ENCODE results near the gene LRCH1. TPM values are rescaled to one million over a fixed set of nuclear protein-coding genes. Genes with fewer than 3 reads are reported as not detected.

LRCH1 gene
- total and polyA plus RNA-seq, 10 of the 15 experiments (the other 5 are each of a cell fraction or from before 2014, with no cell fraction given) = 5.3 to 48.9 (median 14.4) TPM

DNA sequence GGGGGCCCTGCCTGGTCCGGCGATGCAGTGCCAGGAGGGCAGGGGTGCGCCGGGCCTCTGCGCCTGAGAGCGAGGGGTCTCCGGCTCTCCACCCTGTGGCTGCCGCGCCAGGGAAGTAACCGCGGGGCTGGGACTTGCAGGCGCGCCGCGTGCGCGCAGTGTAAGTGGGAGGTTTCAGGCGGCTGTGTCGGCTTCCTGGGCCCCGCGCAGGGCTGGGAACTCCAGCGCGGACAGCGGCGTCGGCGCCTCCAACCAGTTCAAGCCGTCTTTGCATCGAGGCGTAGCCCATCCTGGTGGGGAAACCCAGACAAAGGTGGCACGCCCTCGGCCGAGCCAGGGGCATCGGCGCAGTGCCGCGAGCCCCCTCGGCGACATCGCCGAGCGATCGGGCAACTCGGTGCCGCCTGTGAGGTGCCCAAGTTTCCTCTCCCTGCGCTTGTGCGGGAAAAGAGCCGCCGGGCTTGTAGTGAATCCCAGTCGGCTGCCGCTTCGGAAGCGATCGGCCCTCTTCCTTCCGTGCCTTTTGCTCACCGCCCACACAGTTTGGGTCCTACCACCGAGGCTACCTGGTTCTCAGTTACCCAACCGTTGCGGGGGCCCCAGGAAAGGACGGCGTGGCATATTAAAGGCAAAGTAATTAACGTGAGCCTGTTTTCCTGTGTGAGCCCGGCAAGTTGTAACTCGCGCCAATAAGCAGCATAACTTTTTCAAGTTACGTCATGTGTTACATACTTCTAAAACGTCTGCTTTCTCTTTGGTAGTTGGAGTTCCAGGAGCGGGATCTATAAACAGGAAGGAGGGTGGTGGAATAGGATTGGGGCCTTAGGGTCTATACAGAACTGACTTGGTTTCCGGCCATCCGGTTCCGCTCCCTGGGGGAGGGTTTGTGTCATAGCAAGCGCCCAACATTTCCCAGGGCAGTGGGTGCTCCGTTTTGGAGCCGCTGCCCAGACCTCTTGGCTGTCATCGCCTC, 1.2 kb downstream of the LRCH1 start (continued):
- TF ChIP-seq ETV6 (conservative IDR thresholded peaks at IDR 0.05 in 1 of 2, IDR thresholded peaks at IDR 0.05 in 1 of 2; ENCODE audit: borderline replicate concordance in 1 of 2, low read depth in 1 of 2) = 0 out of 4 replicates have a peak, but pooled peaks of 1 of the 2 experiments have one; percentile 36
- no peak for TF ChIP-seq RB1 (IDR thresholded peaks at IDR 0.05; ENCODE audit: borderline replicate concordance)
- TF ChIP-seq NRF1 (conservative IDR thresholded peaks at IDR 0.05; ENCODE audit: low read depth, low read length) = no peak
- TF ChIP-seq RFX5 (IDR thresholded peaks at IDR 0.05; ENCODE audit: low read depth, low read length) = no peak
- no peak for TF ChIP-seq ZNF384 (IDR thresholded peaks at IDR 0.05; ENCODE audit: borderline replicate concordance, low read depth, low read length)
- TF ChIP-seq TCF12 (IDR thresholded peaks at IDR 0.05; ENCODE audit: low read depth, low read length) = no peak
- TF ChIP-seq EED (IDR thresholded peaks at IDR 0.05; ENCODE audit: low read depth) = peak; percentile 59
- no peak for TF ChIP-seq RAD21 (IDR thresholded peaks at IDR 0.05; ENCODE audit: insufficient read depth, low read depth, low read length)
- no peak for TF ChIP-seq TCF3 (IDR thresholded peaks at IDR 0.05; ENCODE audit: borderline replicate concordance, insufficient read depth, low read depth, low read length)
- TF ChIP-seq, protein P1, sequence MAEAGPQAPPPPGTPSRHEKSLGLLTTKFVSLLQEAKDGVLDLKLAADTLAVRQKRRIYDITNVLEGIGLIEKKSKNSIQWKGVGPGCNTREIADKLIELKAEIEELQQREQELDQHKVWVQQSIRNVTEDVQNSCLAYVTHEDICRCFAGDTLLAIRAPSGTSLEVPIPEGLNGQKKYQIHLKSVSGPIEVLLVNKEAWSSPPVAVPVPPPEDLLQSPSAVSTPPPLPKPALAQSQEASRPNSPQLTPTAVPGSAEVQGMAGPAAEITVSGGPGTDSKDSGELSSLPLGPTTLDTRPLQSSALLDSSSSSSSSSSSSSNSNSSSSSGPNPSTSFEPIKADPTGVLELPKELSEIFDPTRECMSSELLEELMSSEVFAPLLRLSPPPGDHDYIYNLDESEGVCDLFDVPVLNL (IDR thresholded peaks at IDR 0.05; ENCODE audit: low read depth, low read length) = no peak; the same call in 1 of the 2 replicates
- no peak for TF ChIP-seq SREBF1 (IDR thresholded peaks at IDR 0.05; ENCODE audit: low read length)
- peak; percentile 58; the same call in 1 of the 2 replicates for TF ChIP-seq CREB1 (IDR thresholded peaks at IDR 0.05; ENCODE audit: low read depth)
- TF ChIP-seq, protein P2, sequence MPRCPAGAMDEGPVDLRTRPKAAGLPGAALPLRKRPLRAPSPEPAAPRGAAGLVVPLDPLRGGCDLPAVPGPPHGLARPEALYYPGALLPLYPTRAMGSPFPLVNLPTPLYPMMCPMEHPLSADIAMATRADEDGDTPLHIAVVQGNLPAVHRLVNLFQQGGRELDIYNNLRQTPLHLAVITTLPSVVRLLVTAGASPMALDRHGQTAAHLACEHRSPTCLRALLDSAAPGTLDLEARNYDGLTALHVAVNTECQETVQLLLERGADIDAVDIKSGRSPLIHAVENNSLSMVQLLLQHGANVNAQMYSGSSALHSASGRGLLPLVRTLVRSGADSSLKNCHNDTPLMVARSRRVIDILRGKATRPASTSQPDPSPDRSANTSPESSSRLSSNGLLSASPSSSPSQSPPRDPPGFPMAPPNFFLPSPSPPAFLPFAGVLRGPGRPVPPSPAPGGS (IDR thresholded peaks at IDR 0.05; ENCODE audit: borderline replicate concordance, insufficient read depth, low read depth, low read length, poor library complexity, severe bottlenecking) = peak; percentile 24
- 0 out of 2 replicates have a peak, but pooled peaks have one; percentile 6 for TF ChIP-seq PAX5 (IDR thresholded peaks at IDR 0.05; ENCODE audit: borderline replicate concordance, low read depth, low read length)
- TF ChIP-seq SMAD1 (IDR thresholded peaks at IDR 0.05; ENCODE audit: low read depth, partially characterized antibody) = no peak
- no peak for TF ChIP-seq HCFC1 (IDR thresholded peaks at IDR 0.05; ENCODE audit: low read length)
- TF ChIP-seq TBL1XR1 (IDR thresholded peaks at IDR 0.05; ENCODE audit: low read depth, low read length) = peak; percentile 18; the same call in 1 of the 2 replicates
- peak; percentile 34; the same call in 1 of the 2 replicates for TF ChIP-seq PML (IDR thresholded peaks at IDR 0.05; ENCODE audit: low read length)
- no peak for TF ChIP-seq SUZ12 (IDR thresholded peaks at IDR 0.05; ENCODE audit: unreplicated experiment)
- TF ChIP-seq, protein P3, sequence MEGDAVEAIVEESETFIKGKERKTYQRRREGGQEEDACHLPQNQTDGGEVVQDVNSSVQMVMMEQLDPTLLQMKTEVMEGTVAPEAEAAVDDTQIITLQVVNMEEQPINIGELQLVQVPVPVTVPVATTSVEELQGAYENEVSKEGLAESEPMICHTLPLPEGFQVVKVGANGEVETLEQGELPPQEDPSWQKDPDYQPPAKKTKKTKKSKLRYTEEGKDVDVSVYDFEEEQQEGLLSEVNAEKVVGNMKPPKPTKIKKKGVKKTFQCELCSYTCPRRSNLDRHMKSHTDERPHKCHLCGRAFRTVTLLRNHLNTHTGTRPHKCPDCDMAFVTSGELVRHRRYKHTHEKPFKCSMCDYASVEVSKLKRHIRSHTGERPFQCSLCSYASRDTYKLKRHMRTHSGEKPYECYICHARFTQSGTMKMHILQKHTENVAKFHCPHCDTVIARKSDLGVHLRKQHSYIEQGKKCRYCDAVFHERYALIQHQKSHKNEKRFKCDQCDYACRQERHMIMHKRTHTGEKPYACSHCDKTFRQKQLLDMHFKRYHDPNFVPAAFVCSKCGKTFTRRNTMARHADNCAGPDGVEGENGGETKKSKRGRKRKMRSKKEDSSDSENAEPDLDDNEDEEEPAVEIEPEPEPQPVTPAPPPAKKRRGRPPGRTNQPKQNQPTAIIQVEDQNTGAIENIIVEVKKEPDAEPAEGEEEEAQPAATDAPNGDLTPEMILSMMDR (IDR thresholded peaks at IDR 0.05 in 2 of 3, conservative IDR thresholded peaks at IDR 0.05 in 1 of 3; ENCODE audit: control insufficient read depth in 2 of 3, extremely low read depth in 1 of 3, insufficient read depth in 1 of 3, low read depth in 3 of 3, low read length in 3 of 3) = peak in 2 of 3 experiments; percentile 20 to 52; a peak in 3 of 6 replicates
- peak; percentile 19 for TF ChIP-seq SMARCA5 (IDR thresholded peaks at IDR 0.05)

Measured in GM12878 (cell line).